HepG2 (cell line): ENCODE measurements around the gene COX18. TPM values are rescaled to one million over a fixed set of nuclear protein-coding genes. Genes with fewer than 3 reads are reported as not detected.

Source experiments
- ATAC-seq: fragments of 200-7000 bp; cut with Tn5 transposase; 3 replicates; pipeline ENCODE4 v1.9.1; 2020; ENCODE audit warnings: mild to moderate bottlenecking, moderate library complexity
- BruUV-seq: library from RNA; stranded (reverse); fragments of 400-500 nt; replicated peaks from 2 replicates; lab custom pipeline; 2021; lab: Mats Ljungman, UMichigan
- CTCF ChIA-PET: fragments of 300-600 bp; formaldehyde crosslinking; extraction: SDS; loops from one replicate; lab custom pipeline; 2021; ENCODE audit warnings: low total read pairs, inconsistent platforms, low intra/inter-chr PET ratio; lab: Yijun Ruan, JAX
- POLR2A ChIA-PET: fragments of 350-600 bp; sonication (Branson Sonifier 250); formaldehyde crosslinking; loops from one replicate; lab custom pipeline; 2020; ENCODE audit warnings: antibody characterized with exemption, inconsistent platforms; lab: Yijun Ruan, JAX
- DNase-seq: peaks from one replicate; pipeline ENCODE4 v3.0.0-alpha.2; 2015; ENCODE audit warnings: low spot score
- FAIRE-seq: peaks from 3 replicates; lab custom pipeline; 2011; peaks lifted over from hg19 to GRCh38; lab: Jason Lieb, UNC
- H2AFZ ChIP-seq: one replicate; pipeline ENCODE4 v1.6.1; 2011; ENCODE audit warnings: low read length, inconsistent platforms
- H3K27ac ChIP-seq: fragments of 300-600 bp; 3 replicates; pipeline ENCODE4 v1.8.0; 2011; ENCODE audit warnings: mixed run types, mild to moderate bottlenecking, mixed read lengths, low read length, inconsistent platforms; ENCODE audit not compliant: insufficient read depth; ENCODE audit errors: extremely low read length
- H3K27me3 ChIP-seq, 2 experiments: fragments of 200-600 bp in 1 of 2; 2 replicates in 1 of 2; 3 replicates in 1 of 2; pipeline versions ENCODE4 v1.6.0 to v1.8.0; 2011; ENCODE audit warnings: low read length in 2 of 2, mild to moderate bottlenecking in 2 of 2, moderate library complexity in 2 of 2, inconsistent platforms in 1 of 2; ENCODE audit not compliant: insufficient read depth in 2 of 2, control insufficient read depth in 1 of 2
- H3K36me3 ChIP-seq, 2 experiments: fragments of 200-600 bp in 1 of 2; replicated peaks in 1 of 2; 2 replicates in 1 of 2; 3 replicates in 1 of 2; pipeline versions ENCODE4 v1.5.1 to v1.8.0; 2011; ENCODE audit warnings: low read length in 2 of 2, inconsistent platforms in 1 of 2; ENCODE audit not compliant: insufficient read depth in 2 of 2, control insufficient read depth in 1 of 2
- H3K4me1 ChIP-seq: 2 replicates; pipeline ENCODE4 v1.5.1; 2012; ENCODE audit warnings: low read length, inconsistent platforms; ENCODE audit not compliant: insufficient read depth
- H3K4me2 ChIP-seq: 2 replicates; pipeline ENCODE4 v1.6.0; 2011; ENCODE audit warnings: low read depth, low read length, inconsistent platforms
- H3K4me3 ChIP-seq, 3 experiments: fragments of 200-600 bp in 1 of 3; sonication (generic), shearing (Covaris generic) in 1 of 3; replicated peaks in 1 of 3; 2 replicates each; pipeline ENCODE4 v1.5.1; 2011 to 2016; ENCODE audit warnings: low read length in 3 of 3, inconsistent platforms in 2 of 3, low read depth in 2 of 3, mild to moderate bottlenecking in 2 of 3, control low read depth in 1 of 3, mixed read lengths in 1 of 3; ENCODE audit not compliant: insufficient read depth in 1 of 3
- H3K79me2 ChIP-seq: one replicate; pipeline ENCODE4 v1.6.1; 2011; ENCODE audit warnings: low read length, inconsistent platforms; ENCODE audit not compliant: insufficient read depth
- H3K9ac ChIP-seq: 2 replicates; pipeline ENCODE4 v1.6.0; 2011; ENCODE audit warnings: mild to moderate bottlenecking, low read depth, low read length, inconsistent platforms; ENCODE audit not compliant: insufficient read depth
- H3K9me3 ChIP-seq: 2 replicates; pipeline ENCODE4 v1.5.1; 2012; ENCODE audit warnings: mild to moderate bottlenecking, low read length
- H4K20me1 ChIP-seq: 2 replicates; pipeline ENCODE4 v1.6.0; 2011; ENCODE audit warnings: inconsistent platforms, mild to moderate bottlenecking, low read length, moderate library complexity; ENCODE audit not compliant: insufficient read depth
- MYPOP ChIP-seq: sonication (generic); formaldehyde crosslinking; IDR thresholded peaks from 2 replicates; pipeline ENCODE4 v1.8.1; 2023; ENCODE audit warnings: mild to moderate bottlenecking, moderate library complexity, missing genetic modification reagents
- NPAS2 ChIP-seq: sonication (generic); formaldehyde crosslinking; IDR thresholded peaks from 2 replicates; pipeline ENCODE4 v1.8.0; 2022; ENCODE audit warnings: mild to moderate bottlenecking, missing genetic modification reagents, borderline replicate concordance
- RBFOX2 ChIP-seq: fragments of 200-400 bp; formaldehyde crosslinking; IDR thresholded peaks from 2 replicates; pipeline ENCODE4 v1.6.1; 2017; ENCODE audit warnings: low read depth, mild to moderate bottlenecking, low read length
- SP5 ChIP-seq: IDR thresholded peaks from 2 replicates; pipeline ENCODE4 v1.6.1; 2016; ENCODE audit warnings: low read depth, borderline replicate concordance
- TRIM24 ChIP-seq: sonication (generic); formaldehyde crosslinking; IDR thresholded peaks from 2 replicates; pipeline ENCODE4 v1.8.0; 2022; ENCODE audit warnings: mild to moderate bottlenecking, missing genetic modification reagents
- WGBS: methylation state at CpG from one replicate; pipeline ENCODE4 v1.1.6; 2017; ENCODE audit warnings: low lambda C conversion rate; 5-methylcytosine and 5-hydroxymethylcytosine counted together
- in situ Hi-C: cut with HindIII; loops from 2 replicates; pipeline ENCODE4 v1.10.0; 2017; ENCODE audit warnings: low pct_unique_long_range_greater_than_20kb; ENCODE audit not compliant: extremely low pct_ligation_motif_present
- intact Hi-C: fragments of 100-400 bp; cut with micrococcal nuclease; formaldehyde crosslinking; loops from one replicate; pipeline ENCODE4 v1.10.0; 2022; ENCODE audit not compliant: unreplicated experiment
- polyA plus RNA-seq, 8 experiments: library from polyadenylated mRNA; depleted of rRNA in 3 of 8; stranded (reverse) in 7 of 8; unstranded in 1 of 8; fragments of >200 nt; fragmentation: Illumina TruSeq in 4 of 8; extraction: Trizol in 4 of 8; gene quantifications; 2 replicates each; pipeline versions ENCODE4 v1.2.1 to v1.2.3, GENCODE V29; 2011 to 2016; ENCODE audit warnings: low read depth in 4 of 8, missing spikeins in 1 of 8, mixed read lengths in 1 of 8; ENCODE audit not compliant: insufficient read depth in 1 of 8
- total RNA-seq, 5 experiments: library from RNA; depleted of rRNA; stranded (reverse); fragments of >200 nt; fragmentation: Illumina TruSeq; extraction: Trizol; gene quantifications; 2 replicates each; pipeline ENCODE4 v1.2.3, GENCODE V29; 2016; ENCODE audit warnings: low read depth in 1 of 5

Gene COX18
- total and polyA plus RNA-seq, 2 of the 13 experiments (the other 11 are each of a cell fraction or from before 2014, with no cell fraction given) = 8.7 to 21.3 TPM

GRCh38 chr4:73036123-73036522 lies 33.4 kb downstream of the COX18 start:
- no peaks in the 10 kb centered on the region for H3K4me1 ChIP-seq
- TF ChIP-seq RBFOX2 = no peak
- no peak for DNase-seq
- intact Hi-C loops (no loop called here), in situ Hi-C loops (no loop called here)
- no peak overlapping the region for H3K9ac ChIP-seq
- H3K79me2 ChIP-seq = no peaks in the 10 kb centered on the region
- CTCF ChIA-PET = no interaction called here
- no peak overlapping the region for H3K4me3 ChIP-seq
- no peak for FAIRE-seq
- no peaks in the 10 kb centered on the region for H3K27me3 ChIP-seq
- ATAC-seq = no peak
- H4K20me1 ChIP-seq = no peaks in the 10 kb centered on the region
- H3K4me2 ChIP-seq = no peak overlapping the region
- 0% methylated on average over 1 of the region's 1 CpG for WGBS
- no peak overlapping the region for H2AFZ ChIP-seq
- POLR2A ChIA-PET = no interaction called here
- BruUV-seq = no TSS peak
- no peaks in the 10 kb centered on the region for H3K36me3 ChIP-seq
- peaks cover 11% of the 10 kb centered on the region for H3K9me3 ChIP-seq
- no peak overlapping the region for H3K27ac ChIP-seq

- in situ Hi-C loops (no loop called here), intact Hi-C loops (no loop called here)
- Histone ChIP-seq H3K9me3 (peaks cover 11% of the 10 kb centered on the region), H3K4me3 (no peak overlapping the region), H3K27ac (no peak overlapping the region), H3K4me2 (no peak overlapping the region), H3K9ac (no peak overlapping the region), H2AFZ (no peak overlapping the region), H3K36me3 (no peaks in the 10 kb centered on the region), H4K20me1 (no peaks in the 10 kb centered on the region), H3K4me1 (no peaks in the 10 kb centered on the region), H3K27me3 (no peaks in the 10 kb centered on the region), H3K79me2 (no peaks in the 10 kb centered on the region)
- TF ChIP-seq MYPOP (CRISPR knock-in tag) (no peak), NPAS2 (CRISPR knock-in tag) (no peak), SP5 (no peak), TRIM24 (CRISPR knock-in tag) (no peak)
- FAIRE-seq (no peak), ATAC-seq (no peak), DNase-seq (no peak)
- WGBS = 50% methylated on average over 2 of the region's 2 CpGs
- POLR2A ChIA-PET = no interaction called here
- no TSS peak for BruUV-seq
- CTCF ChIA-PET = no interaction called here
Observed at GRCh38 chr4:73034896-73035295, 34.6 kb downstream of the COX18 start.
